COR-L47 (cell line): Measurements from ENCODE around the gene BNIP1.

Source experiments
- DNase-seq: peaks from one replicate; lab custom pipeline; 2025; lab: John Stamatoyannopoulos, UW

The BNIP1 gene

DNA sequence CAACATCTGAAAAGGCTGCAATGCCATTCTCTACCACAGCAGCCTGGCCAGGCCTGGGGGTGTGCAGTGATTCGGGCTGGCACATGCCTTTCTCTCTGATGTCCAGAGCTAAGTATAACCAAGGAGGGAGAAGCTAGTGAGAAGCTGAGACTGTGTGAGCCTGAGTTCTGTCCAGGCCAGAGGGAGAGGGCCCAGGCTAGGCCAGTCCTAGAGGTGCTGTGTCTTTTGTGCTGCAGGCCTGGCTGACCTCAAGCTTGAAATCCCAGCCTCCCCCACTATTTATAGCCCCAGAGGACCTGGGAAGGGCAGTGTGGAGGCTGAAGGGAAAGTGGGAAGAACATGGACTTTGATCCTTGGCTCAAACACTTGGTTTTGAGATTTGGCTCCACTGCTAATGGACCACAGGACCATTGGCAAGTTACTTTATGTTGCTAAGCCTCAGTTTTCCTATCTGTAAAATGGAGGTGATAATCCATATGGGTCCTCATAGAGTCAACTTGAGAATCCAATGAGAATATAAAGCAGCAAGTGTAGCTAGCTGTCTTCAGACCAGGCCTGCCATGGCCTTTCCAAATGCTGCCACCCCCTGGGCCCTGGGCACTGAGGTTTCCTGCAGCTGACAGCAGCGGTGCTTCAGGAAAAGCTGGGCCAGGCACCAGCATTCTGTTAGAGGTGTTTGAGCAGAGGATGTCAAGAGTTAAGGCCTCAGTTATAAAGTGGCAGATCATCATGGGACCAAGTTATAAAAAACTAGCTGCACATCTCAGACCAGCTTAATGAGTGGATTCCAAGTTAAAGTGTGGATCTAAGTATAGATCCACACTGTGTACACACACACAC, 21.1 kb downstream of the BNIP1 start:
- no peak for DNase-seq

DNA sequence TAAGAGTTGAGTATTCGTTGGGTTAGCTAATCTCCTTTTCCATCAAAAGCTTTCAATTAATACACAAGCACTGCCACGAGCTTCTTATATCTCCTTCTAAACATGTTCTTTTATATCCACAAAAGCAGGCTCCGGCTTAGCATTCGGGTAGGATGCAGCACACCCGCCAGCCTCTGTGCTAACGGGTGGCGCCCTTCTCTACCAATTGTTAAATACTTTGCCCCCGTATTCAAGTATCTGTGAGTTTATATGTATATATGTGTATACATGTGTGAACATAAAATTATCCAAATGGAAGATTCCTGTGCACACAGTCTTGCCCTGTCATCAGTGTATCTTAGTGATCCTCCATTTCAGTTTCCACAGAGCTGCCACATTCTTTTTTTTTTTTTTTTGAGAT, 27.8 kb downstream of the BNIP1 start:
- DNase-seq = no peak

DNA sequence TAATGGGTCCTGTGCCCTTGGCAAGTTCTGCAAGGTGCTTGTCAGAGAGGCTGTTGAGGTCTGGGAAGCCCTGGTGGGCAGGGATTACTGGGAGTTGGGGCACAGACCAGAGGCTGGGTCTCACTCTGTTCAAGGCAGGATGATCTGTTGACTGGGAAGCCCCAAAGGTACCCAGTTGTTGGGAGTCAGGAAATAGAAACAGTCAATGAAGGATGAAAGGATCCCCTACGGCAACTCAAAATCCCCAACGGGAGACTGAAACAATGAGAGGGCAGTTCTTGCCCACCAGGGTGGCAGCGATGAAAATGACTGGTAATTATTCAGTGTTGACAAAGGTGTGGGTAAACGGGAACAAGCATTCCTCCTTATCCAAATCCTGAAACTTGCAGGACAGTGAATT, 31.2 kb downstream of the BNIP1 start:
- peak; percentile 38 for DNase-seq

DNA sequence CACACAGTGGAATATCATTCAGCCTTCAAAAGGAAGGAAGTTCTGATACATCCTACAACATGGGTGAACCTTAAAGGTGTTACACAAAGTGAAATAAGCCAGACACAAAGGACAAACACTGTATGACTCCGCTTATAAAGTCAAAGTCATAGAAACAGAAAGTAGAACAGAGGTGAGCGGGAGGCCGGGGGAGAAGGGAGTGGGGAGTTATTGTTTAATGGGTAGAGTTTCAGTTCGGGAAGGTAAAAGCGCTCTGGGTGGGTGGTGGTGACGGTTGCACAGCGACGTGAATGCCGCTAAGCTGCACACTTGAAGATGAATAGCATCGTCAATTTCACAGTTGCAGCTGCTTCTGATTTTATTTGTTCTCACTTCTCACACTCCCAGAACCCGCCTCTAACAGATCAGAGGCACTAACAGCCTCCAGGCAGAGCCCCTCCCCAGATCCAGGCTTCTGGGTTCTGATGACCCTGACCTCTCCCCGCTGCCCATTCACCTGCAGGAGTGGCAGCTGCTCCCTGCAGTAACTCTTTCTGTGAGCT, 34.1 kb downstream of the BNIP1 start:
- no peak for DNase-seq

DNA sequence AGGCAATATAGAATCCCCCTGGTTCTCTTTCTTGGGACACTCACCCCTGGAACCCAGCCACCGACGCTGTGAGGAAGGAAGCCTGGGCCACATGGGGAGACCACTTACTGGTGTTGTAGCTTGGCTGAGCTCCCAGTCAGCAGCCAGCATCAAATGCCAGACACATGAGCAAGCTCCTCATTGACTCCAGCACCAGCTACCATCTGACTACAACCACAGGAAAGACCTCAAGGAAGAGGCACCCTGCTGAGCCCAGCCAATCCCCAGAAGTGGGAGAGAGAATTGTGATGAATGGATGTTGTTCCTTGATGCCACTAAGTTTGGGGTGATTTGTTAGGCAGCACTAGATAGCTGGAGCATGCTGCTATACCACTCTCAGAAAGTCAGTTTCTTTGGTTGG, 36.0 kb downstream of the BNIP1 start:
- no peak for DNase-seq

DNA sequence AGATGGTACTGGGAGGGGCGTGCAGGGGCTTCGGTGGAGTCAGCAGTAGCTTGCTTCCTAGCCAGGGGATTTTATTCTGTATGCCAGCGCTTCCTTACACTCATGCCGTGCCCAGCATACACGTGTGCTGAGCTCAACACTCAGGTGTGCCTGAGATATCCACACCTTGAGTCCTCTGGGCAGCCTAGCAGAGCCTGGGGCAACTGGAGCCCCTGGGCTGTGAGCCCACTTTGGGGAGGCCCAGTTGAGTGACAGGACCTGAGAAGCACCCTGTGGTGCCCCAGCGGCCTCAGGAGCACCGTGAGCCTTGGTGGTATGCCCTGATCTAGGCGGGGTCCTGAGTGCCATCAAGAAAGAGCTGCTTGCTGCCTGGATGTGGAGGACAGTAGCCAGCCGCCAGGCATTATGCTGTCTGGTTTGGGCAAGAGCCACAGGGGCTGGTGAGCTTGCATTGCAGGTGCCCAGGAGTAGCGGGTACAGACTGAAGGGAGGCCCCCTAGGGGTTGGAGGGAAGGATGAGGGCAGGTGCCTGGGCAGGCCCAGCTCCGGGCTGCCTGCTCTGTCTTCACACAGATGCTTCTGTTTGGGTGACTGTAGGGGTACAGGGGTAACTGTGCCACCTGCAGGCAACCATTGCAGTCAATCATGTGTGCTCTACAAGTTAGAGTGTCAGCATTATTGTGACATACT, 42.9 kb downstream of the BNIP1 start:
- DNase-seq = no peak

DNA sequence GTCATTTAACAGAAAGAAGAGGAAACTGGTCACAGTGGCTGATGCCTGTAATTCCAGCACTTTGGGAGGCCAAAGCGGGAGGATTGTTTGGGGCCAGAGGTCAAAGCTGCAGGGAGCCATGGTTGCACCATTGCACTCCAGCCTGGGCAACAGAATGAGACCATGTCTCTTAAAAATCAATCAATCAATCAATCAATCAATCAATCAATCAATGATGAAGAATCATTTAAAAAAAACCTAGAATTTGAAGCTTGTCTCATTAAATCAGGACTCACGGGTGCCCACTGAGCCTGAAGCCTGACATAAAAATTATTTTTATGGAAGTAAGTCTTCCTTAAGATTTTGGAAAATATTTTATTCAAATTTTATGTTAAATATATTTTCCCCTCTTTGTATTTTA, 43.9 kb downstream of the BNIP1 start:
- no peak for DNase-seq

DNA sequence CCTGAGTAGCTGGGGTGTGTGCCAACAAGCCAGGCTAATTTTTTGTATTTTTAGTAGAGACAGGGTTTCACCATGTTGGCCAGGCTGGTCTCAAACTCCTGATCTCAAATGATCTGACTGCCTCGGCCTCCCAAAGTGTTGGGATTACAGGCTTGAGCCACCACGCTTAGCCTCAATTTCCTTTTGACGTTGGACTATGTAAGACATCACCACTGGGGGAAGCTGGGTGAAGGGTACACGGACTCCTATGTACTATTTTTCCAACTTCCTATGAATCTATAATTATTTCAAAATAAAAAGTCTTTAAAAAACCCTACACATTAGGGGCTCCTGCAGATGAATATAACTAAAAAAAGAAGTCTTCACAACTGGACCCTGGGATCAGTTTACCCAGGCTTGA, 46.7 kb downstream of the BNIP1 start:
- no peak for DNase-seq

DNA sequence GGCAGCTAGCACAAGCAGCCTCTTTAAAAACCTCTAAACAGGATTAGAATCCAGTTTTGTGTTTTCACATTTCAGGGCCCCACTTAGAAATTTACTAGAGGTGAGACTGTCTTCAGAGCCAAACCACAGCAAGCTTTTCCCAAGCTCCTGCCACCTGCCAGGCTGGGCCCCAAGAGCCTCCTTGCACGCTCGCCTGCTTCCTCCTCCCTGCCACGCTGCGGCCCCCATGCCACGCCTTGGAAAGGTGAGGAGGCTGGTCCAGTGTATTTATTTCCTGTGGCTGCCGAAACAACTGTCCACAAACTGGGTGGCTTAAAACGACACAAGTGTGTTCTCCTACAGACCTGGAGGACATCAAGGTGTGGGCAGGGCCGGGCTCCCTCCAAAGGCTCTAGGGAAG, 47.2 kb downstream of the BNIP1 start:
- no peak for DNase-seq

DNA sequence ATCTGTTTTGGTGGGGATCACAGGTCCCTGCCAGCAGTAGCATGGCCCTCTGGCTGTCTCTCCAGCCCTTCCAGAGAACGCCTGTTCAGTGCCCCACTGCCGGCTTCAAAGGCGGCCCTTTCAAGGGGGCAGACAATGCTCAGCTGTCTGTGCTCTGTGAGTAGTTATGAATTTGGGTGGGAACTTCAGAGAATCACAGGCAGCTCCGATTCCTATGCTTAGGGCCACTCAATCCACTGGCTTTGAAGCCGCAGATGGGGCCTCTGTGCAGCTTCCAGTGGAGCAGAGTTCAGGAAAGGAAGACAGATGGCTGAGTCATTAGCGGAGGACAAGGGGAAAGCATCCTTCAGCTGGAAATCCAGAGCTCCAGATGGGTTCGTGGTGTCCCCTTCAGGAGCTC, 48.2 kb downstream of the BNIP1 start:
- no peak for DNase-seq

DNA sequence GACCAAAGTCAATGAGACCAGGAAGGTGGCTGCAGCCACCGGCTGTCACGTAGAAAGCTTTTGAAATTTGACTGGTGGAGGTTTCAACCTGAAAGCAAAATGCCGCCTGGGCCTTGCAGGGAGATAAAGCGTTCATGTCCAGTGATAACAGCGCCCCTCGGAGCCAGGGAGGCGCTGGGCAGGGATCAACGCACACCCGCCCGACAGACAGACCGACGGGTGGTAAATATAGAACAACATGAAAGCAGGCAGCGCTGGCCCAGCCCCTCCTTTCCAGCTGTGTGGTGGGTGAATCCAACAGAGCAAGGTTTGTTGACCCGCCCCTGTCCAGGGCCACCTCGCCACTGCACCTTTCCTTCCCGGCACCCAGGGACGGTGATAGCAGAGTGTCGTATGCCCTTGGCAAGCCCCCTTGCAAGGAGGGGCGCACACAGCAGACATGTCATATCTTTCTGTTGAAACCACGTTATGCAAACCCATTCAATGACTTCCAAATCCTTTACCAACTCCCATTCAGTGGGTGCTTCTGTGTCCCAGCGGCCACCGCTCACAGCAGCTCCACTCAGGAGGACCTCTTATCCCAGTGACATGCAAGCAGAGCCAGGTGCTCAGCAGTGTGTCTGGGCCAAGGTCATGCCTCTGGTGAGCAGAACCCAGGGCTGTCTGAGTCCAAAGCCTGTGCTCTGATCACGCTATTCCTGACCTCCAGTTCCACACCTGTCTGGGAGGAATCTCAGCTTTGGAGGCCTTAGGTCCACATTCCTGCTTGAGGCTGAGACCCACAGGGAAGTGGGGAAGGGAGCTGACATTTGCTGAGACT, 52.0 kb downstream of the BNIP1 start:
- no peak for DNase-seq

DNA sequence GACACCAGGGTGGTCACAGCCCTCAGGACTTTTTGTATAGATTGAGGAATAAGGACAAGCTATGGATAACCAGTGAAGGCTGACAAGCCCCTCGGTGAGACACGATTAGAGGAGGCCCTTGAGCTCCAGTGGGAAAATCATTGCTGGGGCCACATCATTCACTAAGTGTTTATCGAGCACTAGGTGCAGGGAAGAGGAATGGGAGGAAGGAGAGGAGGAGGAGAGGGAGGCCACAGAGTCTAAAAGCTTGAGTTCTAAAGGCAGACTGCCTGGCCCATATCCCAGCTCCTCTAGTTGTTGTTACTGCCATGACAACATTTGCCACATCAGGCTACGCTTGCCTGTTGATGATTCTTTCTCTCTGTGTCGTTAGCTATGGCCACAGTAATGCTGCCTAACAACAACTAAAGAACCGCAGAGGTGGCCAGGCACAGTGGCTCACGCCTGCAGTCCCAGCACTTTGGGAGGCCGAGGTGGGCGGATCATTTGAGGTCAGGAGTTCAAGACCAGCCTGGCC, 53.1 kb downstream of the BNIP1 start:
- no peak for DNase-seq

DNA sequence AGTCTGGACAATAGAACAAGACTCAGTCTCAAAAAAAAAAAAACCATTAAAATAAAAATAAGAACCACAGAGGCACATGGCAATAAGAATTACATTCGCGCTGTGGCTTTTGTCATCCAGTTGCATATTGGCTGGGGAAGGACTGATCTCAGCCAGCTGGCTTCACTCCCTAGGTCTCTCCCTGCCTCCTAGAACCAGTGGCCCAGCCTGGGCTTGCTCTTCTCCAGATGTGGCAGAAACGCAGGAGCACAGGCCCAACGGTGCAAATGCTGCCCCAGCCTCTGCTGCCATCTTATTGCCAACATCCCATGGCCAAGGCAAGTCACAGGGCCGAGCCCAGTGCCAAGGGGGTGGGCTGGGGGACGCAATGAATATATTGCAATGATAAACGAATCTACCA, 53.7 kb downstream of the BNIP1 start:
- no peak for DNase-seq

DNA sequence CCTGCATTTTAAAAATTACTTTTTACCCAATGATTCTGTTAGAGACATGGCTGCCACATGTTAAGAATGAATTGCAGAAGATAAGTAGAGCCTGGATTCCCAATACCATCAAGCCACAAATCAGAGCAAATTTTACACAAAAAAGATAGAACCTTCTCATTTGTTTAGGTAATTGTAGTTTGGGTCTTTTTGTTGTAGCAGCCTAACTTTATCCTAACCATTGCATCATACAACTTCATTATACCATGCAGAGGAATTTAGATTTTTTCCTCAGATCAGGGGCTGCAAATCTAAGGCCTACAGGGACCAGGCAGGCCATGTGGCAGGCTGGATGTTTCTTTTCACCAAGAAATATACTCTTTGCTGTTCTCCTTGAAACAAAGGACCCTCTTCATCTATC, 56.0 kb downstream of the BNIP1 start:
- no peak for DNase-seq

DNA sequence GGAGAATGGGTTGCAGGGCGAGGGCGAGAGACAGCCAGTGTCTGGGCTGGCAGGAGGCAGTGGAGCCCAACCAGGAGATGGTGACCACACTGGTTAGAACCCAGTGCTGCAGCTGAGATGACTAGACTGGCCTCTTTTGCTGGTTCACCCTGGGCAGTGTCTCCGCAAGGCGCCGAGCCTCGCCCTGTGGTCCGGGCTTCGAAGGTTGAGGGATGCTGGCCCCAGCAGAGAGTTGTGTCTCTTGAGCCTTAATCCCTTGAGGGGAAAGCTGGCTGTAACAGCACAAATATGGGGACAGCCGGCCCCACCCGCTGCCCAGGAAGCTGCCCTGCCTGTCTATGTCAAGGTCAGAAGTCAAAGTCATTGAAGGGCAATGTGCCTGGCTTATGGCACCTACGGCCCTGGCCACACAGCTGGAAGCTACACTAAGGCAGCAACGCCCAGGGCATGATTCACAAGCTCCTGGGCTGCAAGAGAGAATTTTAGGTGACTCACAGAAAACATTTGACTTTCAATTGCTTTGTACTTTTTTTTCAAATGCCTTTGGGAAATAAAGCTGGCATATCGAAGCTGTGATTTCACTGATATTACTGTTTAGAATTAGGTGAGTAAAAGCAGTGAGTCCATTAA, 57.4 kb downstream of the BNIP1 start:
- no peak for DNase-seq

DNA sequence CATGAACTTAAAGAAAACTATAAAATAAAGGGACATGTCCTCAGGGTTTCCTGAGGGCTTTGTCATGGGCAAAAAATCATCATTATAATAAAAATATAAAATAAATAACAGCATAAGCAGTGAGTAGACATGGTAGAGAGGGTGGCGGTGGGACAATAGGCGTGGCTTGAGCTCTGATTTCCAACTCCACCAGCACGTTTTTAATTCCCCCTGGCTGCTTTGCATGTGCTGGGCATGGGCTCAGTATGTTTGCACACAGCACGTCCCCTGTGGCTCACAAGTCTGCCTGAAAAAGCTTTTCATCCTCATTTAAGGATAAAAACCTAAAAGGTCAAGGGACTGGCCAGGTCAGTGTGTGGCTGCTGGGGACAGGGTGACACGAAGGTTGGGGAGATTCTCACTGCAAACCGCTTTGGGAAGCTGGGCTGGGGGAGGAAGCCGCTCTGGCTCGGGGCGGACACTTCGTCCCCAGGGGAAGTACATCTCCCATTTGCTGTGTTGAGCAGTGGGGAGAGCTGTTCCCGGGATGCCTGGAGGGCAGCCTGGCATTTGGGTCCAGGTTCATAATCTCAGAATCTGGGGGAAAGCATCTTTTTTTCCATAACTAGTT, 58.0 kb downstream of the BNIP1 start:
- DNase-seq = no peak

DNA sequence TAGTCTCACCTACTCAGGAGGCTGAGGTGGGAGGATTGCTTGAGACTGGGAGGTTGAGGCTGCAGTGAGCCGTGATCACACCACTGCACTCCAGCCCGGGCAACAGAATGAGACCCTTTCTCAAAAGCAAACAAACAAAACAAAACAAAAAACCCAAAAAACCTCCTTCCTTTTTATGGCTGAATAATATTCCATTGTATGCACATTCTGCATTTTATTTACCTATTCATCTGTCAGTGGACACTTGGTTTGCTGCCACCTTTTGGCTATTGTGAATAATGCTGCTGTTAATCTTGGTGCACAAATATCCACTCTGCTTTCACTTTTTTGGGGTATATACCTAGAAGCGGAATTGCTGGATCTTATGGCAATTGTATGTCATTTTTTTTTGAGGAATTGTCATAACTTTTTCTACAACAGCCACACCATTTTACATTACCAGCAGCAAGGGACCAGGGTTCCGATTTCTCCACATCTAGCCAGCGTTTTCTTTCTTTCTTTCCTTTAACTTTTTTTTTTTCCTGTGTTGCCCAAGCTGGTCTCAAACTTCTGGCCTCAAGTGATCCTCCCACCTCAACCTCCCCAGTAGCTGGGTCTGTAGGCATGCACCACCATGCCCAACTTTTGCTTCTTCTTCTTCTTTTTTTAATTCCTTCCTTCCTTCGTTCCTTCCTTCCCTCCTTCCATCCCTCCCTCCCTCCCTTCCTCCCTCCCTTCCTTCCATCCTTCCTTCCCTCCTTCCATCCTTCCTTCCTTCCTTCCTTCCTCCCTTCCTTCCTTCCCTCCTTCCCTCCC, 60.1 kb downstream of the BNIP1 start:
- DNase-seq = peak; percentile 13

DNA sequence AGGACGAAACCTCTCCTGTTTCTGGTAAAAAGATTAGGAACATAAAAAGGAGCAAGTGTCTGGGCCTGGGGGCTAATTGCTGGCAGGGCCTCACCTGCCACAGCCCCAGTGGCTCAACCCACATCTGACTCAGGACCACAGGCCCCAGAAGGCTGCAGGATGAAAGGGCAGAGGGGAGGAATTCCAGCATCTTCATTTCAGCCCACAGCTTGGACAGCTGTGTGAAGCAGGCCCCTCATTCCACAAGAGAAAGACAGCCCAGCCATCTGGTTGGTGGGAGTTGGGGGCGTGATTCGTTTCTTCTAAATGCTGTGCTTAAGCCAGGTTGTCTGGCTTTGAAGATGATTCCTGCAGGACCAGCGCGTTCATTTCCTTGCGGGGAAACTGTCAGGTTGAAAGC, 61.6 kb downstream of the BNIP1 start:
- no peak for DNase-seq

DNA sequence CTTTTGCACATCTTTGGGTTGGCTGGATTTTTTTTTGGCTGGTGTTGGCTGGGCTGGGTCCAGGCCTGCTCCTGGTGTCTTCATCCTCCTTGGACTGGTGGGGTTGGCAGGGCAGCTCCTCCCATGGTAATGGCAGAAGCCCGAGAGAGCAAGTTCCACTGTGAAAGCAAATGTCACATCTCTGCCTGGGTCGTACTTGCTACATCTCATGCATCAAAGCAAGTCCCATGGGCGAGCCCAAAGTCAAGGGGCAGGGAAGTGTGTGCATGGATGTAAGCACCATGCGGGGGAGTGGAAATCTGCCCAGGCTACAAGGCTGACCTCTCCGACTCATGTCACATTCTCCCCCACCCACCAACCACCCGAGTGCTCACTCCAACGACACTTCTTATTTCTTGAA, 64.0 kb downstream of the BNIP1 start:
- DNase-seq = no peak

DNA sequence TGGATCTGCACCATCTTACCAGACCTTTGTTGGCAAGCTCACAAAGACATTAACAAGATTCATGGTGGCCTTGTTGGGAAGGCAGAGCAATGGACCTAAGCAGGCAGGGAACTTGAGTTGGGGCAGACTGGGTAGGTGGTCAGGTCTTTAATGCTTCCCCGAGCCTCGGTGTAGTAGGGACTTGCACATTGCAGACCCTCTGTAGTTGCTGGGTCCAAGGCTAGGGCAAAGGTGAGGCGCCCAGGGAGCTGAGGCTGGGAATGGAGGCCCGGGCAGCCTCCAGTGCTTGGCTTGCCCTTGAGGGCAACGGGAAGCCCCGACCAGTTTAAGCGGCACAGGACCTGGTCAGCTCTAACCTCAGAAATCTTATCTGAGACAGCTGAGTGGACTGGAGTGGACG, 66.5 kb downstream of the BNIP1 start:
- no peak for DNase-seq

DNA sequence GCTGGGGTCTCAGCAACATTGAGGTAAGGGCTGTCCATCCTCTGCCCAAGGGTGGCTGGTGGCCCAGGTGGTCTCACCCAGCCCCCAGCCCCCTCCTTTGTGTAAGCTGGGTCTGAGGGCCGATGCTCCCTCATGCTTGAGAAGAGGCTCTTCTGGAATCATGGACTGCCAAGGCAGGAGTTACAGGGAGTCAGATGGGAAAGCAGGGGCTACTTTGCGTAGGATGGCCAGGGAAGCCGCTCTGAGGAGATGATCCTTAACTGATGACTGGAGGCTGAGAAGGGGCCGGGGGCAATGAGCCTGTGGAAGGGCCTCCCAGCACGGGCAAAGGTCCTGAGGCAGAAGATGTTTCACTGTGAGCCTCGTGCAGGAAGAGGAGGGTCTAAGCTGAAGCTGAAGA, 67.0 kb downstream of the BNIP1 start:
- no peak for DNase-seq
